ENCODE measurements around the gene TADA1.
A peak's percentile ranks its signal among the peaks of the same experiment; 100 is the strongest.

The TADA1 gene

DNA sequence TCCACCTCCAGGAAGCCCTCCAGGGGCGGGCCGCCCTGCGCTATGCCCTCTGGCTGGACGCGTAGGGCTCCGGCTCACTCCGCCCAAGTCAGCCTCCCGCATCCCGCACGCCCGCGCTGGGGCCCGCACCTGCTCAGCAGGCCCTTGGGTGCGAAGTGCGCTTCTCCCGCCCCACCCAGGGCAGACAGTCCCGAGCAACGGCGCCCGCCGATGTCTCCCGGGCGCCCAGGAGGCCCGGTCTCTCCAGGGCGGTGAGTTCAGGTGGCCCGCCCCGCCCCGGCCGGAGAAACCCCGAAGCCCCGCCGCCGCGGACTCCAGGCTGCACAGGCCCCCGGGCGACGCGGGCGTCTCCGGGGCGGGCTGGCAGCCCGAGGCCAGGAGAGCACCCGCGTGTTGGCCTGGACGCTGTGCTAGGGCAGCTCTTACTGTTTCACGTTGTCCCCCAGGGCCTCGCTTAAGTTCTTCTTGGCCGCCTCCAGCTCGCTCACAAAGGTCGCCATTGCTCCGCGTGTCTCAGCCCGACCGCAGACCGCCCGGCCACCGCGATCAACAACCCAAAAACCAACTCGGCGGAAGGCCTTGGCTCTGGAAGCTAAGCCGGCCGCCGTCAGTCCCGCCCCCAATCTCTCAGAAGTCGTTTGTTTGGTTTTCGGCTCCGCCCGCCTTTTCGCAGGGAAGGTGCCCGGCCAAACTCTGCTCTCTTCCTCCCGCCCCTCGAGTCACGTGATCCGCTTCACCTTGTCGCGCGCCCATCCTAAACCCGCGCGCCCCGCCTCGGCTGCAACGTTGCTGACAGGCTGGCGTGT is at the start of gene TADA1:
TSS of gene TADA1 (minus strand) at position 531 of the 806 bp plus-strand sequence. CDS start at position 500, 31 bp downstream.
- peak; percentile 80 to 100 for DNase-seq

GRCh38 chr1:166924823-166925541 is 48.9 kb upstream of the TADA1 start:
- DNase-seq: no peak

DNA sequence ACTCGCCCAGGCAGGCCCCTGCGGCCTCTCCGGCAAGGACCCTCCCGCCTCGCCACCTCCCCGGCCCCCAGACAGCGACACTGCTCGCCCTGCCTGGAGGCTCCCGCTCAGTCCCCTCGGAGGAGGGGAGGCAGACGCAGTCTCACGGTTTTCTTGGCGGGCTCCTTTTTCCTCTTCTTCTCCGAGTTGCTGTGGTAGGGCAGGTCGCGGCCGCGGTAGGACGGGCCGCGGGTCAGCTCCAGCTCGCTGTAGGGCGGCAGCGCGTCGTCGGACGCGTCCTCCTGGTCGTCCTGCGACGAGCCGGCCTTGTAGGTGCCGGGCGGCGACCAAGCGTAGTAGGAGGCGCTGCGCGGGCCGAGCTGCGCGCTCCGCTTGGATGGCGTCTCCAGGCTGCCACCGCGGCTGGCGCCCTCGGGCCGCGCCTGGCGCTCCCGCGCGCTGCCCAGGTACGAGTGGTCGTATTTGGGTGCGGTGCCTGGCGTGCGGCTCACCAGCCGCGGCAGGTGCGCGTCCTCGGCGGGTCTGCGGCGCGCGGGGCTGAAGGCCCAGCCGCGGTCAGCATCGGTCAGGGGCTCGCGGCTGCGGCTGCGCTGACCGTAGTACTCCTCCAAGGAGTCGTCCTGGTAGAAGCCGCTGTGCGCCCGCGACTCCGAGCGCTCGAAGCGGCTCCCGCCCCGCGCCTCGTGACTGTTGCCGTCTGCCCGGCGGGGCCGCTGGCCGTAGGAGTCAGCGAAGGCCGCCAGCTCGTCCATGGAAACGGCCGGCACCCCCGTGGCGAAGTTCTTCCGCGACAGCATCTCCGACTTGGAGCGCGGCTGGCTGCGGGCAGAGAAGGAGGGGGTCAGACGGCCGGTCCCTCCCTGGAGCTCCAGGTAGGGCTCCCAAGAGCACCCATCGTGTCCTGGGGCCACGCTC is 44.8 kb upstream of the TADA1 start:
- DNase-seq: no peak

DNA sequence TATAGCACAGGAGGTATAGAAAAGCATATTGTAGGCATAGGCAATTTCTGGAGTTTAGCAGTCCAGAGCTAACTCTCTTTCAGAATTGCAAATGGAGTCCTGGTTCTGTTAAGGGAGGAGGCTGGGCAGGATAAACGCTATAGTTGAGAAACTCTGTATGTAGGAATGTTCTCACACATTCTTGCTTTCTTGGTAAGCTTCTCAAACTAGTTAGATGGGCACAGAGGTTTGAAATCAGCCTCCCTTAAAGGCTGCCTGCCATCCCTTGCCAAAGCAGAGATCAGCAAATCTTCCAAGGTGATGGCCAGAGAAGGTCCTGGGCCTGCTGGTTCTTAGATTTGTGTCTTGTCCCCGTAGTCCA is 42.9 kb upstream of the TADA1 start:
- no peak for DNase-seq

GRCh38 chr1:166918088-166918955 is 42.3 kb upstream of the TADA1 start:
- no peak for DNase-seq

DNA sequence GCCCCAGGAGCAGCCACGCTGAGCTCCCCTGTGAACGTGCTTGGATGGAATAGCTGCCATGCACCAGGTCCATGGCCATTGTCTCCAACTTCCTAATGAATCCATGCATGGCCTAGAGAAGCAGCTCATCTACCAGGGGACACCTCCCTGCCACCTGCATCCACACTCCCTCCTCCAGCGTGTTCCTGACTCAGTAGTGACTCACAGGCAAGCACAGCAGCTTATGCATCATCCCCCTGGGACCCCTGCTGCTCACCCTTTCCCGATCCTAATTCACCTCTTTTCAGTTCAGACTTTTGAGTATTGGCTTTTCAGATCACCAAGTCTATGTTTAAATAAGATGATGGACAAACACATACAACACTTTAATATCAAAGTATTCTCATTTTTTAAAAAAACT is 39.9 kb upstream of the TADA1 start:
- no peak for DNase-seq

- no peak for DNase-seq
These were observed 39.0 kb upstream of the TADA1 start for GRCh38 chr1:166915042-166915441.

- no peak for DNase-seq
These were observed 38.0 kb upstream of the TADA1 start for GRCh38 chr1:166914111-166914510.

- DNase-seq: no peak
These were observed 35.6 kb upstream of the TADA1 start for GRCh38 chr1:166911624-166912023.

DNA sequence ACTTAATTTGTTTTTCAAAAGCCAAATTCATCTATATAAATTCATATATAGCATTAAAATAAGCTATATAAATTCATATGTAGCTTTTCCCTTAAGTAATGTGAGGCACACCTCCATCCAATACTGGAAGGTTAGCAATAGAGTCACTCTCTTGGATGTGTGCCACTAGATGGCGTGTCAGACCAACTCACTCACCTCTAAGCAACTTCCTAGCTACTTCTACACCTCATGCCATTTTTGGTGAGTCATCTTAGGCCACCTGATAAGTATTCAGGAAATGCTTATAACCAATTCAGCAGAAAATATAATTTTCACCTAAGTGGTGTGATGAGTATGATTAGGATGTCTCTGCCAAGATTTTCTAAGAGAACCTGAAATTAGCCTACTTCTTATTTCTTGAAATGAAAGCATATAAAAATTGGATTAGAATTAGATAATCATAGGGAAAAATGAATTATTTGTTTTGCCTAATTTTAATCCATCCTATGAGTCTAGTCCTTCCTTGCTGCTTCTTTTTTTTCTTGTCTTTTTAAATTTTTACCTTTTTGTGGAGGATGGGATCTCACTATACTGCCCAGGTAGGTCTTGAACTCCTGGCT is 34.4 kb upstream of the TADA1 start:
- peak in 1 of 2 donors; percentile 91 for DNase-seq

DNA sequence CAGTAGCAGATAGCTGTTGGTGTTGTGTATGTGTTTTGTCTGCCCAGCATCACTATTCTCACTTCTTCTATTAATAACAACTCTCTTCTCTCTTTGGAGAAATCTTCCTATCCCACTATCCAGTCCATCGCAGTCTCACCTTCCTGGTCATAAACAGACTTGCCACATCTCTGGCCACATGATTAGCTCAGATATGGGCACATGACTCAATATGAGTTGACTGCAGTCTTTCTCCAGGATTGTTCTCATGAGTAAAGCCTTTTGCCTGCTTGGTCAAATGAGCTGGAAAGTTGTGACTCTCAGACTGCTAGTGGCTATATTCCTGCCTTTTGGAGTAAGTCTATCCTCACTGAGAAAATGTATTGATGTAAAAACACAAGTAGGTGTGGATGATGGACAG is 32.9 kb upstream of the TADA1 start:
- no peak for DNase-seq

GRCh38 chr1:166907763-166908162 is 31.7 kb upstream of the TADA1 start:
- DNase-seq: no peak

- no peak for DNase-seq
These were observed 31.0 kb upstream of the TADA1 start for GRCh38 chr1:166907051-166907450.

DNA sequence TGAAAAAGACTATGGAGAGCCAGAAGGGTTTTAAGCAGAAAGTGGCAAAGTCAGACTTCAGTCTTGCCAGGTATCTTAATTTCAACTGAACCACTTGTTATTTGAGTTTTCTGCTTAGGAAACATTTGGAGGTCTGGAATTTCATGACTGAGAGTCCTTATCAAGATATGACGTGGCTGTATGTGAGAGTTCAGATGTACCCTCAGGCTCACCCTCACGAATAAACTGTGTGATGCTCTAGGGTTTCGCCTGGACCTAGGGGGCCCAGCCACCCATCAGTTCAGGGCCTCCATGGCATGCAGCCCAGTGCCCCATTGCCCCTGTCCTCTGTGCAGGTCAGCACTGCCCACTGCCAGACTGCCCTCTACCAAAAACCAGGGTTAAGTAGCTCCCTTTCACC is 30.6 kb upstream of the TADA1 start:
- no peak for DNase-seq

DNA sequence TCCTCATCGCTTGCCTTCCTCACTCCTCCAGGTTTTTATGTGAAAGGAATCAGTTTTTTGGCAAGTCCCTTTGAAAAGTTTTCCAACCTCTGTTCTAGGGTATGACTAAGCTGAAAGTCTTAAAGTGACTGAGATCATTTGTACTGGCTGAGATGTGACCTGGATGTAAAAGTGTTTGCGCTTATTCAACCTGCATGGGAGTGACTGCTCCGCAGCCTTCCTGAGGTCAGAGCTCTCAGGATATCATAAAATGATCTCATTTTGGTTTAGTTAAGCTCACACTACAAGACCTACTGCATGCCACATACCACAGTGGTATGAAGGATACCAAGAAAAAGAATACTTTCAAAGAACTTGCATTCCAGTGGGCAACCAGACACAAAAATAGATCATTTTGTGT is 29.8 kb upstream of the TADA1 start:
- no peak for DNase-seq

- no peak for DNase-seq
These were observed 29.1 kb upstream of the TADA1 start for GRCh38 chr1:166905136-166905535.

DNA sequence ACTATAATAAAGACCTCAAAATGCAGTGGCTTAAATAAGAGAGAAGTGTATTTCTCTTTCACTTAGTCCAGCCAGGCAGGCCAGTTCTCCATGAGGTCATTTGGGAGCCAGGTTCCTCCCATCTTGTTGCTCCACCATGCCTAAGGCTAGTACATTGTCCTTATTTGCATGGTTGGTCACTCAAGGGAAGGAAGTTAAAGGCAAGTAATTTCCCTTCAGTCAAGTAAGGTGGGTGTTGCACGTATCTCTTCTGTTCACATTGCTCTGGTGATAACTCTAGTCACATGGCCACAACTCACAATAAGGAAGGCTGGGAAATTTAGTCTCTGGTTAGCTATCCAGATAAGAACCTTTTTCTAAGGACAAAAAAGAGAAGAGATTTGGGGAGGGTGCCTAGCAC is 27.2 kb upstream of the TADA1 start:
- no peak for DNase-seq

- peak in 1 of 2 donors; percentile 99 for DNase-seq
These were observed 26.2 kb upstream of the TADA1 start for GRCh38 chr1:166902279-166902678.

GRCh38 chr1:166900987-166901386 is 24.9 kb upstream of the TADA1 start:
- DNase-seq: no peak

DNA sequence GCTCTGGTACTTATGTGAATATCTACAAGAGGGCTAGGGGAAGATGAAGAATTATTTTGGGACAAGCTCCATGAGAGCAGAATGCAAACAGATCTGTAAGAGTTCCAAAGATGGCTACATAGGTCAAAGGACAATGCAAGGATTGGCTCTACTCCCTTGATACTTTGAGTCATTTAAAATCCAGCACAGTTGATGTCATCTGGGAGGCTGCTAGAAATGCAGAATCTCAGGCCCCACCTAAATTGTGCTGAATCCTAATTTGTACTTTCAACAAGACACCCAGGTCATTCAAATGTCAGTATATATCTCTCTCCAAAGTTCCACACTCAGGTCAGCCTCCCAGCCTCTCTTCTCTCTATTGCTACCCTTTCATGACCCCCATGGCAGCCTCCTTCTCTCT is 23.7 kb upstream of the TADA1 start:
- no peak for DNase-seq

- no peak for DNase-seq
These were observed 19.7 kb upstream of the TADA1 start for GRCh38 chr1:166895766-166896165.

DNA sequence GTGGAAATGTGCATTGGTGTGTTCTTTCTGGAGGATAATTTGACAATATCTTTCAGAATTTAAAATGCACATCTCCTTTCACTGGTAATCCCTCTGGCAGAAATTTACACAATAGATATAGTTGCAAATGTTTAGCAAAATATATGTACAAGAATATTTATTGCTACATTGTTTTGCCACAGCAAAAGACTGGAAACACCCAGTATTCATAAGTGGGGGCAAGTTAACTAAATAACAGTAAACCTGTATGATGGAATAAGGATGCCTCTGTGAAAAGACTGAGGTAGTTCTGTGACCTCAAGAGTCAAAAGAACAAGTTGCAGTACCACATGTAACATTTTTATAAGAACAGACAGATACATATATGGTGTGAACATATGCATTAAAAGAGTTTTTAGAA is 13.7 kb upstream of the TADA1 start:
- DNase-seq: no peak

Measured in bone marrow (tissue), 2 donors.